Neural progenitor cell (in vitro differentiated cells): ENCODE data around the gene IGFALS. TPM values are rescaled to one million over a fixed set of nuclear protein-coding genes. Genes with fewer than 3 reads are reported as not detected.
A peak's percentile ranks its signal among the peaks of the same experiment; 100 is the strongest.

ENCODE experiments used
- DNase-seq: peaks from one replicate; pipeline ENCODE4 v3.0.0-alpha.2; 2016; ENCODE audit warnings: low spot score
- H2AFZ ChIP-seq: fragments of 200-600 bp; sonication (generic); replicated peaks from 2 replicates; pipeline ENCODE4 v1.6.1; 2016; ENCODE audit warnings: antibody characterized with exemption
- H3F3A ChIP-seq: fragments of 200-600 bp; sonication (generic); 2 replicates; pipeline ENCODE4 v1.6.1; 2016; ENCODE audit warnings: antibody characterized with exemption, low read depth
- H3K27ac ChIP-seq: fragments of 200-600 bp; sonication (generic); 2 replicates; pipeline ENCODE4 v1.5.1; 2016; ENCODE audit warnings: mild to moderate bottlenecking
- H3K27me3 ChIP-seq: fragments of 200-600 bp; sonication (generic); 2 replicates; pipeline ENCODE4 v1.6.1; 2016; ENCODE audit warnings: mild to moderate bottlenecking, moderate library complexity
- H3K36me3 ChIP-seq: fragments of 200-600 bp; sonication (generic); 2 replicates; pipeline ENCODE4 v1.5.1; 2016
- H3K4me1 ChIP-seq: fragments of 200-600 bp; sonication (generic); 2 replicates; pipeline ENCODE4 v1.6.1; 2016; ENCODE audit warnings: mixed run types
- H3K4me2 ChIP-seq: fragments of 200-600 bp; sonication (generic); 2 replicates; pipeline ENCODE4 v1.6.1; 2016
- H3K4me3 ChIP-seq: fragments of 200-600 bp; sonication (generic); 2 replicates; pipeline ENCODE4 v1.5.1; 2016
- H3K79me2 ChIP-seq: fragments of 200-600 bp; sonication (generic); 2 replicates; pipeline ENCODE4 v1.6.1; 2016; ENCODE audit warnings: low read depth
- H3K9ac ChIP-seq: fragments of 200-600 bp; sonication (generic); 2 replicates; pipeline ENCODE4 v1.6.1; 2016
- H3K9me3 ChIP-seq: fragments of 200-600 bp; sonication (generic); 2 replicates; pipeline ENCODE4 v1.5.1; 2016; ENCODE audit warnings: low read depth
- H4K20me1 ChIP-seq: fragments of 200-600 bp; sonication (generic); 2 replicates; pipeline ENCODE4 v1.6.1; 2016; ENCODE audit warnings: low read depth
- H3K27ac Mint-ChIP-seq: 3 replicates; pipeline ENCODE4 v1.8.0; 2021; ENCODE audit warnings: mixed read lengths
- H3K27me3 Mint-ChIP-seq: 2 replicates; pipeline ENCODE4 v1.8.0; 2022; ENCODE audit warnings: low read depth, mild to moderate bottlenecking, inconsistent platforms, moderate library complexity, mixed read lengths; ENCODE audit not compliant: insufficient read depth
- H3K36me3 Mint-ChIP-seq: 3 replicates; pipeline ENCODE4 v1.8.0; 2021; ENCODE audit warnings: mixed read lengths
- H3K4me1 Mint-ChIP-seq: 3 replicates; pipeline ENCODE4 v1.8.0; 2021; ENCODE audit warnings: mixed read lengths
- H3K4me3 Mint-ChIP-seq: 3 replicates; pipeline ENCODE4 v1.8.0; 2021; ENCODE audit warnings: mild to moderate bottlenecking, moderate library complexity, mixed read lengths
- H3K9me3 Mint-ChIP-seq: 3 replicates; pipeline ENCODE4 v1.8.0; 2020; ENCODE audit warnings: mixed read lengths
- EZH2 ChIP-seq: fragments of 200-600 bp; sonication (generic); IDR thresholded peaks from 2 replicates; pipeline ENCODE4 v1.6.1; 2017; ENCODE audit warnings: antibody characterized with exemption, mild to moderate bottlenecking, moderate library complexity
- EZH2phosphoT487 ChIP-seq: fragments of 200-600 bp; sonication (generic); IDR thresholded peaks from 2 replicates; pipeline ENCODE4 v1.6.1; 2017; ENCODE audit warnings: antibody characterized with exemption
- total RNA-seq: library from RNA; depleted of rRNA; stranded (reverse); fragments of >200 nt; gene quantifications from 2 replicates; pipeline ENCODE4 v1.2.3, GENCODE V29; 2015; ENCODE audit warnings: low replicate concordance
- TF ChIP-seq, protein P1 (sequence below): fragments of 200-600 bp; sonication (generic); IDR thresholded peaks from 2 replicates; pipeline ENCODE4 v1.5.1; 2017; ENCODE audit warnings: antibody characterized with exemption, mild to moderate bottlenecking

IGFALS gene
- not detected in 2 replicates for total RNA-seq

DNA sequence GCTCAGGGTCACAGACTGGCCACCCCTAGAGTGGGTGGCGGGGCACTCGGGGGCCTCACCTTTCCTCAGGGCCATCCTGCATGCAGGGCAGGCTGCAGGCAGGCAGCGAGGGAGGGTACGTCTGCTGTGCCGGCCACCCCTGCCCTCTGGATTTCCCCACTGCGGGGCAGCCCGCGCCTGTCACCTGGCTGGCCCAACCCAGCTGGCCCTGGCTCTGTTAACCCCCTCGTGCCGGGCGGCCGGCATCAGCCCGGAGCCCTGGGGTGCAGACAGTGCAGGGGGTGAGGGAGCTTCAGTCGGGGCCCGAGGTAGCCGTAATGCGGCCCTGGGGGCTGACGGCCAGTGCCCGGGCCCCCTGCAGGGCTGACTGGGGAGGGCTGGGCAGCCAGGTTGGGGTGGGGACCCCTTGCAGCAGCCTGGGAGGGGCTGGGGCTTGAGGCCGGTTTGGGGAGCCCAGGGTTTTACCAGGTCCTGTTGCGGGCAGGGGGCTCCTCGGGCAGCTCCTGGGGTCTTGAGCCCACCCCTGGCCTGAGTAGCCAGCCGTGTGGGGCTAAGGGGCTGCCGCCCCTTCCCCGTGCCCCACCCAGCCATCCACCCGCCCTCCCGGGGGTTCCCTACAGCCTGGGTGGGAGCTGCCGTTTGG lies at the start of gene IGFALS:
Gene IGFALS, minus strand, starts transcription at position 128 of the 643 bp plus-strand sequence. Its CDS starts 53 bp downstream, at position 75.
- no peak within 1 kb of the TSS for H3K4me3 Mint-ChIP-seq
- no peaks in the 10 kb centered on the region for H3K79me2 ChIP-seq
- no peaks in the 10 kb centered on the region for H3F3A ChIP-seq
- DNase-seq: no peak
- no peak within 1 kb of the TSS for H3K4me2 ChIP-seq
- no peaks in the 10 kb centered on the region for H4K20me1 ChIP-seq
- no peak within 1 kb of the TSS for H3K9ac ChIP-seq
- H3K27me3 ChIP-seq: no peaks in the 10 kb centered on the region
- no peak within 1 kb of the TSS for H3K27ac ChIP-seq
- no peaks in the 10 kb centered on the region for H3K4me1 Mint-ChIP-seq
- H3K4me3 ChIP-seq: no peak within 1 kb of the TSS
- H3K36me3 ChIP-seq: no peaks in the 10 kb centered on the region
- TF ChIP-seq EZH2 (no peak), EZH2phosphoT487 (no peak)
- TF ChIP-seq, protein P1, sequence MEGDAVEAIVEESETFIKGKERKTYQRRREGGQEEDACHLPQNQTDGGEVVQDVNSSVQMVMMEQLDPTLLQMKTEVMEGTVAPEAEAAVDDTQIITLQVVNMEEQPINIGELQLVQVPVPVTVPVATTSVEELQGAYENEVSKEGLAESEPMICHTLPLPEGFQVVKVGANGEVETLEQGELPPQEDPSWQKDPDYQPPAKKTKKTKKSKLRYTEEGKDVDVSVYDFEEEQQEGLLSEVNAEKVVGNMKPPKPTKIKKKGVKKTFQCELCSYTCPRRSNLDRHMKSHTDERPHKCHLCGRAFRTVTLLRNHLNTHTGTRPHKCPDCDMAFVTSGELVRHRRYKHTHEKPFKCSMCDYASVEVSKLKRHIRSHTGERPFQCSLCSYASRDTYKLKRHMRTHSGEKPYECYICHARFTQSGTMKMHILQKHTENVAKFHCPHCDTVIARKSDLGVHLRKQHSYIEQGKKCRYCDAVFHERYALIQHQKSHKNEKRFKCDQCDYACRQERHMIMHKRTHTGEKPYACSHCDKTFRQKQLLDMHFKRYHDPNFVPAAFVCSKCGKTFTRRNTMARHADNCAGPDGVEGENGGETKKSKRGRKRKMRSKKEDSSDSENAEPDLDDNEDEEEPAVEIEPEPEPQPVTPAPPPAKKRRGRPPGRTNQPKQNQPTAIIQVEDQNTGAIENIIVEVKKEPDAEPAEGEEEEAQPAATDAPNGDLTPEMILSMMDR: no peak
- H3K27me3 Mint-ChIP-seq: no peaks in the 10 kb centered on the region
- no peaks in the 10 kb centered on the region for H3K9me3 ChIP-seq
- H3K36me3 Mint-ChIP-seq: peaks cover 6% of the 10 kb centered on the region
- no peak within 1 kb of the TSS for H3K27ac Mint-ChIP-seq
- H2AFZ ChIP-seq: no peak within 1 kb of the TSS
- no peaks in the 10 kb centered on the region for H3K4me1 ChIP-seq
- peaks cover 3% of the 10 kb centered on the region for H3K9me3 Mint-ChIP-seq

GRCh38 chr16:1839554-1839953 lies 46.0 kb upstream of the IGFALS start:
- Mint-ChIP-seq H3K27me3 (peaks cover 3% of the 10 kb centered on the region), H3K4me1 (no peaks in the 10 kb centered on the region), H3K27ac (peak overlapping the region; percentile 79), H3K4me3 (no peak overlapping the region), H3K36me3 (no peaks in the 10 kb centered on the region), H3K9me3 (no peaks in the 10 kb centered on the region)
- Histone ChIP-seq H3K79me2 (no peaks in the 10 kb centered on the region), H2AFZ (no peak overlapping the region), H3K4me1 (no peaks in the 10 kb centered on the region), H4K20me1 (no peaks in the 10 kb centered on the region), H3K9me3 (no peaks in the 10 kb centered on the region), H3K4me3 (no peak overlapping the region), H3F3A (no peaks in the 10 kb centered on the region), H3K4me2 (no peak overlapping the region), H3K27me3 (no peaks in the 10 kb centered on the region), H3K36me3 (no peaks in the 10 kb centered on the region), H3K27ac (no peak overlapping the region), H3K9ac (peak overlapping the region; percentile 30)
- no peak for TF ChIP-seq EZH2
- no peak for TF ChIP-seq EZH2phosphoT487
- TF ChIP-seq, protein P1: no peak
- DNase-seq: no peak

- Mint-ChIP-seq H3K27me3 (peaks cover 4% of the 10 kb centered on the region), H3K9me3 (no peaks in the 10 kb centered on the region), H3K36me3 (peaks cover 1% of the 10 kb centered on the region), H3K4me3 (no peak overlapping the region), H3K4me1 (peaks cover 2% of the 10 kb centered on the region), H3K27ac (no peak overlapping the region)
- Histone ChIP-seq H3K4me2 (no peak overlapping the region), H3K27ac (no peak overlapping the region), H3K4me1 (no peaks in the 10 kb centered on the region), H3K9me3 (no peaks in the 10 kb centered on the region), H3K36me3 (no peaks in the 10 kb centered on the region), H3F3A (peaks cover 6% of the 10 kb centered on the region), H3K4me3 (no peak overlapping the region), H3K79me2 (no peaks in the 10 kb centered on the region), H3K9ac (no peak overlapping the region), H4K20me1 (no peaks in the 10 kb centered on the region), H2AFZ (no peak overlapping the region), H3K27me3 (no peaks in the 10 kb centered on the region)
- no peak for TF ChIP-seq EZH2phosphoT487
- TF ChIP-seq, protein P1: no peak
- TF ChIP-seq EZH2: no peak
- no peak for DNase-seq
Observed at GRCh38 chr16:1834096-1834495, 40.6 kb upstream of the IGFALS start.
